ENCODE data around the gene RMP24.
A peak's percentile ranks its signal among the peaks of the same experiment; 100 is the strongest.

Gene RMP24

GRCh38 chr18:35972197-35973000, at the start of gene RMP24:
TSS of gene RMP24 (plus strand) at chr18:35972679.
- H3K27ac ChIP-seq (ENCODE audit: low read length), result peak within 1 kb of the TSS; percentile 90
- H3K79me2 ChIP-seq (ENCODE audit: insufficient read depth, low read length), result peaks cover 46% of the 10 kb centered on the region
- H2AFZ ChIP-seq (ENCODE audit: low read depth, low read length), result peak within 1 kb of the TSS; percentile 92
- H3K9me3 ChIP-seq (ENCODE audit: insufficient read depth, low read length, severe bottlenecking), result no peaks in the 10 kb centered on the region
- H3K4me1 ChIP-seq (ENCODE audit: insufficient read depth, low read length), result peaks cover 38% of the 10 kb centered on the region
- no peaks in the 10 kb centered on the region for H4K20me1 ChIP-seq (ENCODE audit: insufficient read depth, low read length)
- peak; percentile 88 for ATAC-seq (ENCODE audit: insufficient read depth, low read depth)
- H3K9ac ChIP-seq (ENCODE audit: low read depth, low read length), result peak within 1 kb of the TSS; percentile 81
- H3K36me3 ChIP-seq (ENCODE audit: insufficient read depth, low read length), result peaks cover 35% of the 10 kb centered on the region
- H3K4me3 ChIP-seq (ENCODE audit: low read depth in 1 of 2, low read length in 2 of 2), result peak within 1 kb of the TSS; percentile 86 to 88
- H3K27me3 ChIP-seq (ENCODE audit: insufficient read depth, low read length, poor library complexity), result no peaks in the 10 kb centered on the region
- peak within 1 kb of the TSS; percentile 78 for H3K4me2 ChIP-seq (ENCODE audit: insufficient read depth, low read length)
- peak; percentile 94 for DNase-seq
- TF ChIP-seq, protein P1, sequence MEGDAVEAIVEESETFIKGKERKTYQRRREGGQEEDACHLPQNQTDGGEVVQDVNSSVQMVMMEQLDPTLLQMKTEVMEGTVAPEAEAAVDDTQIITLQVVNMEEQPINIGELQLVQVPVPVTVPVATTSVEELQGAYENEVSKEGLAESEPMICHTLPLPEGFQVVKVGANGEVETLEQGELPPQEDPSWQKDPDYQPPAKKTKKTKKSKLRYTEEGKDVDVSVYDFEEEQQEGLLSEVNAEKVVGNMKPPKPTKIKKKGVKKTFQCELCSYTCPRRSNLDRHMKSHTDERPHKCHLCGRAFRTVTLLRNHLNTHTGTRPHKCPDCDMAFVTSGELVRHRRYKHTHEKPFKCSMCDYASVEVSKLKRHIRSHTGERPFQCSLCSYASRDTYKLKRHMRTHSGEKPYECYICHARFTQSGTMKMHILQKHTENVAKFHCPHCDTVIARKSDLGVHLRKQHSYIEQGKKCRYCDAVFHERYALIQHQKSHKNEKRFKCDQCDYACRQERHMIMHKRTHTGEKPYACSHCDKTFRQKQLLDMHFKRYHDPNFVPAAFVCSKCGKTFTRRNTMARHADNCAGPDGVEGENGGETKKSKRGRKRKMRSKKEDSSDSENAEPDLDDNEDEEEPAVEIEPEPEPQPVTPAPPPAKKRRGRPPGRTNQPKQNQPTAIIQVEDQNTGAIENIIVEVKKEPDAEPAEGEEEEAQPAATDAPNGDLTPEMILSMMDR (IDR thresholded peaks at IDR 0.05; ENCODE audit: borderline replicate concordance, extremely low read depth, low read length, poor library complexity, severe bottlenecking), result no peak
- no peak for TF ChIP-seq EZH2 (IDR thresholded peaks at IDR 0.05; ENCODE audit: borderline replicate concordance, low read depth, low read length, severe bottlenecking)

- Histone ChIP-seq H3K27ac (ENCODE audit: low read length) (no peak overlapping the region), H3K4me1 (ENCODE audit: insufficient read depth, low read length) (no peaks in the 10 kb centered on the region), H3K9me3 (ENCODE audit: insufficient read depth, low read length, severe bottlenecking) (no peaks in the 10 kb centered on the region), H3K79me2 (ENCODE audit: insufficient read depth, low read length) (no peaks in the 10 kb centered on the region), H3K27me3 (ENCODE audit: insufficient read depth, low read length, poor library complexity) (peaks cover 4% of the 10 kb centered on the region), H3K4me3 (ENCODE audit: low read depth in 1 of 2, low read length in 2 of 2) (no peak overlapping the region), H2AFZ (ENCODE audit: low read depth, low read length) (no peak overlapping the region), H3K4me2 (ENCODE audit: insufficient read depth, low read length) (no peak overlapping the region), H3K36me3 (ENCODE audit: insufficient read depth, low read length) (no peaks in the 10 kb centered on the region), H4K20me1 (ENCODE audit: insufficient read depth, low read length) (no peaks in the 10 kb centered on the region), H3K9ac (ENCODE audit: low read depth, low read length) (no peak overlapping the region)
- DNase-seq (no peak), ATAC-seq (ENCODE audit: insufficient read depth, low read depth) (no peak)
- TF ChIP-seq, protein P1 (IDR thresholded peaks at IDR 0.05; ENCODE audit: borderline replicate concordance, extremely low read depth, low read length, poor library complexity, severe bottlenecking), result no peak
- no peak for TF ChIP-seq EZH2 (IDR thresholded peaks at IDR 0.05; ENCODE audit: borderline replicate concordance, low read depth, low read length, severe bottlenecking)
Observed at GRCh38 chr18:35923939-35924684, 48.4 kb upstream of the RMP24 start.

DNA sequence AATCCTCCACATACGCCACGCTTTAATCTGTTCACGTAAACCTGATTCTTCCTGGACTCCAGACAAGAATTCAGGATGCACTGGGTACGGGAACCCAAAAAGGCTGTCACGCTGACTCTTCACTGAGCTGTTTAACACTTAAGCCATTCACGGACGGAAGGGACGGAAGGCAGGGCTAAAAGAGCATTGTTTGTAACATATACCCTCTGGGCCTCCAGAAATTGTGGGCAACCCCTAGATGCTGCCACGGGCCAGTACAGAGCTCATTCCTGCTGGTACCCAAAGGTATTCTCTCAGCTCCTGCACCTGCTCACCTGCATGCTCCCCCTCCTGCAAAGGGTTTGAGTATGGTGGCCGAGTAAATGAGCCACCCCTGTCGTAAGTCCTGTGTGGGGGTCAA, 45.6 kb upstream of the RMP24 start:
- H4K20me1 ChIP-seq (ENCODE audit: insufficient read depth, low read length), result no peaks in the 10 kb centered on the region
- H3K27ac ChIP-seq (ENCODE audit: low read length), result no peak overlapping the region
- H3K4me3 ChIP-seq (ENCODE audit: low read depth in 1 of 2, low read length in 2 of 2), result no peak overlapping the region
- no peak for TF ChIP-seq EZH2 (IDR thresholded peaks at IDR 0.05; ENCODE audit: borderline replicate concordance, low read depth, low read length, severe bottlenecking)
- TF ChIP-seq, protein P1 (IDR thresholded peaks at IDR 0.05; ENCODE audit: borderline replicate concordance, extremely low read depth, low read length, poor library complexity, severe bottlenecking), result no peak
- no peaks in the 10 kb centered on the region for H3K79me2 ChIP-seq (ENCODE audit: insufficient read depth, low read length)
- no peaks in the 10 kb centered on the region for H3K36me3 ChIP-seq (ENCODE audit: insufficient read depth, low read length)
- H3K27me3 ChIP-seq (ENCODE audit: insufficient read depth, low read length, poor library complexity), result no peaks in the 10 kb centered on the region
- no peak for DNase-seq
- no peak overlapping the region for H3K9ac ChIP-seq (ENCODE audit: low read depth, low read length)
- no peaks in the 10 kb centered on the region for H3K4me1 ChIP-seq (ENCODE audit: insufficient read depth, low read length)
- no peak overlapping the region for H2AFZ ChIP-seq (ENCODE audit: low read depth, low read length)
- peaks cover 10% of the 10 kb centered on the region for H3K9me3 ChIP-seq (ENCODE audit: insufficient read depth, low read length, severe bottlenecking)
- H3K4me2 ChIP-seq (ENCODE audit: insufficient read depth, low read length), result no peak overlapping the region
- no peak for ATAC-seq (ENCODE audit: insufficient read depth, low read depth)
